ENCODE measurements around the gene EID2. TPM values are rescaled to one million over a fixed set of nuclear protein-coding genes. Genes with fewer than 3 reads are reported as not detected.

Gene EID2
- total and polyA plus RNA-seq, 10 donors = 7.9 to 17.7 (median 13.7) TPM

- peaks cover 0 to 14% (median 5%) of the 10 kb centered on the region in 6 donors for H3K4me1 ChIP-seq
- 15 to 32% (median 24%) methylated on average over 1 of the region's 1 CpG for WGBS, 5 donors
- H3K4me3 ChIP-seq = no peak overlapping the region
- no peak overlapping the region for H3K27ac ChIP-seq
- H3K9me3 ChIP-seq = no peaks in the 10 kb centered on the region
- intact Hi-C loops (cut with DNase I; ENCODE audit: low total_unique reads) = loop anchor here (5.0 kb wide), 1 partner anchor 297 kb away; no protein-coding TSS in a partner anchor
- no peak for DNase-seq
- H3K36me3 ChIP-seq = no peaks in the 10 kb centered on the region
- TF ChIP-seq POLR2AphosphoS5 (IDR thresholded peaks at IDR 0.05) = no peak
- TF ChIP-seq POLR2A (IDR thresholded peaks at IDR 0.05) = no peak
- TF ChIP-seq, protein P1, sequence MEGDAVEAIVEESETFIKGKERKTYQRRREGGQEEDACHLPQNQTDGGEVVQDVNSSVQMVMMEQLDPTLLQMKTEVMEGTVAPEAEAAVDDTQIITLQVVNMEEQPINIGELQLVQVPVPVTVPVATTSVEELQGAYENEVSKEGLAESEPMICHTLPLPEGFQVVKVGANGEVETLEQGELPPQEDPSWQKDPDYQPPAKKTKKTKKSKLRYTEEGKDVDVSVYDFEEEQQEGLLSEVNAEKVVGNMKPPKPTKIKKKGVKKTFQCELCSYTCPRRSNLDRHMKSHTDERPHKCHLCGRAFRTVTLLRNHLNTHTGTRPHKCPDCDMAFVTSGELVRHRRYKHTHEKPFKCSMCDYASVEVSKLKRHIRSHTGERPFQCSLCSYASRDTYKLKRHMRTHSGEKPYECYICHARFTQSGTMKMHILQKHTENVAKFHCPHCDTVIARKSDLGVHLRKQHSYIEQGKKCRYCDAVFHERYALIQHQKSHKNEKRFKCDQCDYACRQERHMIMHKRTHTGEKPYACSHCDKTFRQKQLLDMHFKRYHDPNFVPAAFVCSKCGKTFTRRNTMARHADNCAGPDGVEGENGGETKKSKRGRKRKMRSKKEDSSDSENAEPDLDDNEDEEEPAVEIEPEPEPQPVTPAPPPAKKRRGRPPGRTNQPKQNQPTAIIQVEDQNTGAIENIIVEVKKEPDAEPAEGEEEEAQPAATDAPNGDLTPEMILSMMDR (IDR thresholded peaks at IDR 0.05 in 8 of 11, conservative IDR thresholded peaks at IDR 0.05 in 3 of 11) = no peak
- peaks cover 0 to 9% (median 0%) of the 10 kb centered on the region in 7 donors for H3K27me3 ChIP-seq (replicated peaks in 1 of 7)
Measured at GRCh38 chr19:39544911-39545310, 5.0 kb upstream of the EID2 start.

DNA sequence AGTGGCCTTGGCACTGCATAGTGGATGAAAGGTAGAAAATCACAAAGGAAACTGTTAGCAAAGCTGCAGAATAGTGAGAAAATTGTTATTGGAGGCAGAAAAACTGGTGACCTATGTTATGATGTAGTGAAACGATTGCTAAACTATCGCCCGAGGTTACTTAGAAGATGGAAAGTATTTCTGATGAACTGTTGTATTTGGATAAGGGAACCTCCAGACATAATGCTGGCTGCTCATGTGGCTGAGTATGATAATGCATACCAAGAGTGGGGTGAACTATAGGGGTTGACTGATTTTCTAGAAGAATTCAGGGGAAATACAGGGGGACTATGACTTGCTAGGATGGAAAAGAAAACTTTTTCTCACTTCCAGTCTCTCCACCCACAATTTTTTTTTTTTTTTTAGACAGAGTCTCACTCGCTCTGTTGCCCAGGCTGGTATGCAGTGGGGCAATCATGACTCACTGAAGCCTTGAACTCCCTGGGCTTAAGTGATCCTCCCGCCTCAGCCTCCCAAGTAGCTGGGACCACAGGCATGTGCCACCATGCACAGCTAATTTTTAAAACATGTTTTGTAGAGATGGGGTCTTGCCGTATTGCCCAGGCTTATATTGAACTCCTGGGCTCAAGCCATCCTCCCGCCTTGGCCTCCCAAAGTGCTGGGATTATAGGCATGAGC, 4.4 kb upstream of the EID2 start:
- H3K27ac ChIP-seq = no peak overlapping the region
- H3K27me3 ChIP-seq (replicated peaks in 1 of 7) = peaks cover 0 to 9% (median 0%) of the 10 kb centered on the region in 7 donors
- no peaks in the 10 kb centered on the region for H3K36me3 ChIP-seq
- peaks cover 0 to 15% (median 6%) of the 10 kb centered on the region in 6 donors for H3K4me1 ChIP-seq
- H3K9me3 ChIP-seq = no peaks in the 10 kb centered on the region
- intact Hi-C loops (cut with DNase I; ENCODE audit: low total_unique reads) = no loop called here
- H3K4me3 ChIP-seq = no peak overlapping the region
- no peak for DNase-seq
- 83 to 89% (median 88%) methylated on average over 7 of the region's 7 CpGs for WGBS, 5 donors
- TF ChIP-seq, protein P1 (IDR thresholded peaks at IDR 0.05 in 8 of 11, conservative IDR thresholded peaks at IDR 0.05 in 3 of 11) = no peak
- TF ChIP-seq POLR2A (IDR thresholded peaks at IDR 0.05) = no peak
- no peak for TF ChIP-seq POLR2AphosphoS5 (IDR thresholded peaks at IDR 0.05)

- no peak for TF ChIP-seq POLR2AphosphoS5 (IDR thresholded peaks at IDR 0.05)
- intact Hi-C loops (cut with DNase I; ENCODE audit: low total_unique reads) = no loop called here
Measured at GRCh38 chr19:39543477-39543857, 3.5 kb upstream of the EID2 start.

DNA sequence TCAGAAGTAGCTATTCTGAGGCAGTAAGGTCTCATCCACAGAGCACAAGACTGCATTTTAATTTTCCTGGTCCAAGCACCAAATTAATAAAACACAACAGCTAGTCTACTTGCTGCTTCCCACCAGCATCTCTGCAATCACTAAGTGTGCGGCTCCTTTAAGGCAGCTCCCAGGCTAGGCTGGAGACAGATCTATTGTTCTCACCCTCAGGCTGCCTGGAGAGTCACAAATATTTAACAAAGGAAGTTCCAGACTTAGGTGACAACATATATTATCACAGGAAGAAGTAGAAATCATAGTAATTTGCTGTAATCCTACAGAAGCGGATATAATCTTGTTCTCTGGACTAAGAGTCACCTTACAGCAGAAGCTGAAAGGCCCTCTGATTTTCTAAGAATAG, 2.2 kb upstream of the EID2 start:
- WGBS, 5 donors = 55 to 72% (median 63%) methylated on average over 2 of the region's 2 CpGs
- Histone ChIP-seq H3K27ac (no peak overlapping the region), H3K4me1 (peaks cover 13 to 37% (median 25%) of the 10 kb centered on the region in 6 donors), H3K36me3 (no peaks in the 10 kb centered on the region), H3K4me3 (no peak overlapping the region), H3K9me3 (no peaks in the 10 kb centered on the region), H3K27me3 (replicated peaks in 1 of 7) (peaks cover 0 to 9% (median 0%) of the 10 kb centered on the region in 7 donors)
- no peak for DNase-seq
- TF ChIP-seq POLR2A (IDR thresholded peaks at IDR 0.05) (no peak), POLR2AphosphoS5 (IDR thresholded peaks at IDR 0.05) (no peak)
- TF ChIP-seq, protein P1 (IDR thresholded peaks at IDR 0.05 in 8 of 11, conservative IDR thresholded peaks at IDR 0.05 in 3 of 11) = no peak
- intact Hi-C loops (cut with DNase I; ENCODE audit: low total_unique reads) = no loop called here

More at GRCh38 chr19:39543477-39543857, 3.5 kb upstream of the EID2 start:
- H3K36me3 ChIP-seq = no peaks in the 10 kb centered on the region
- H3K27ac ChIP-seq = no peak overlapping the region
- WGBS, 5 donors = 88 to 97% (median 90%) methylated on average over 3 of the region's 3 CpGs
- H3K4me1 ChIP-seq = peaks cover 7 to 24% (median 15%) of the 10 kb centered on the region in 6 donors
- no peak for DNase-seq
- H3K4me3 ChIP-seq = no peak overlapping the region
- peaks cover 0 to 9% (median 0%) of the 10 kb centered on the region in 7 donors for H3K27me3 ChIP-seq (replicated peaks in 1 of 7)
- no peaks in the 10 kb centered on the region for H3K9me3 ChIP-seq

Data from spleen (tissue), 11 donors.